GM23338 (cell line): Measurements from ENCODE around the gene MORC2. TPM values are rescaled to one million over a fixed set of nuclear protein-coding genes. Genes with fewer than 3 reads are reported as not detected.

Experiments
- ATAC-seq: fragments of 200-7000 bp; cut with Tn5 transposase; 3 replicates; pipeline ENCODE4 v1.9.1; 2020
- DNase-seq: peaks from one replicate; pipeline ENCODE4 v3.0.0-alpha.2; 2015; ENCODE audit warnings: low spot score
- H2AFZ ChIP-seq: fragments of 200-600 bp; sonication (generic); 2 replicates; pipeline ENCODE4 v1.8.0; 2016; ENCODE audit warnings: antibody characterized with exemption, mild to moderate bottlenecking, moderate library complexity
- H3F3A ChIP-seq: fragments of 200-600 bp; sonication (generic); replicated peaks from 2 replicates; pipeline ENCODE4 v1.8.0; 2017; ENCODE audit warnings: antibody characterized with exemption, mixed run types, low read depth
- H3K27ac ChIP-seq: fragments of 200-600 bp; sonication (generic); 2 replicates; pipeline ENCODE4 v1.6.1; 2016; ENCODE audit warnings: low read depth
- H3K27me3 ChIP-seq: fragments of 200-600 bp; sonication (generic); 2 replicates; pipeline ENCODE4 v1.8.0; 2016; ENCODE audit warnings: mild to moderate bottlenecking, mixed run types, moderate library complexity; ENCODE audit not compliant: insufficient read depth
- H3K36me3 ChIP-seq: fragments of 200-600 bp; sonication (generic); 2 replicates; pipeline ENCODE4 v1.8.0; 2016; ENCODE audit warnings: mild to moderate bottlenecking; ENCODE audit not compliant: insufficient read depth
- H3K4me1 ChIP-seq: fragments of 200-600 bp; sonication (generic); 2 replicates; pipeline ENCODE4 v1.8.0; 2016; ENCODE audit warnings: mild to moderate bottlenecking, moderate library complexity; ENCODE audit not compliant: insufficient read depth
- H3K4me2 ChIP-seq: fragments of 200-600 bp; sonication (generic); 2 replicates; pipeline ENCODE4 v1.7.1; 2017; ENCODE audit warnings: mixed run types
- H3K4me3 ChIP-seq: fragments of 200-600 bp; sonication (generic); 2 replicates; pipeline ENCODE4 v1.6.1; 2016; ENCODE audit warnings: mixed run types
- H3K79me2 ChIP-seq: fragments of 200-600 bp; sonication (generic); replicated peaks from 2 replicates; pipeline ENCODE4 v1.8.0; 2017; ENCODE audit warnings: mild to moderate bottlenecking; ENCODE audit not compliant: insufficient read depth
- H3K9me2 ChIP-seq: fragments of 200-600 bp; sonication (generic); 2 replicates; pipeline ENCODE4 v1.8.0; 2017; ENCODE audit not compliant: insufficient read depth
- H4K20me1 ChIP-seq: fragments of 200-600 bp; sonication (generic); replicated peaks from 2 replicates; pipeline ENCODE4 v1.8.0; 2017; ENCODE audit warnings: mild to moderate bottlenecking; ENCODE audit not compliant: insufficient read depth
- H3K27ac Mint-ChIP-seq: 2 replicates; pipeline ENCODE4 v1.8.0; 2020; ENCODE audit warnings: inconsistent platforms, mild to moderate bottlenecking, moderate library complexity, mixed read lengths
- H3K27me3 Mint-ChIP-seq: 3 replicates; pipeline ENCODE4 v1.8.0; 2022; ENCODE audit warnings: low read depth, mild to moderate bottlenecking, moderate library complexity, mixed read lengths, inconsistent platforms; ENCODE audit not compliant: insufficient read depth, poor library complexity
- H3K36me3 Mint-ChIP-seq: 3 replicates; pipeline ENCODE4 v1.8.0; 2021; ENCODE audit warnings: low read depth, mild to moderate bottlenecking, inconsistent platforms, moderate library complexity, mixed read lengths
- H3K4me1 Mint-ChIP-seq: 3 replicates; pipeline ENCODE4 v1.8.0; 2020; ENCODE audit warnings: mild to moderate bottlenecking, inconsistent platforms, mixed read lengths
- H3K4me3 Mint-ChIP-seq: 3 replicates; pipeline ENCODE4 v1.8.0; 2021; ENCODE audit warnings: moderate library complexity, mild to moderate bottlenecking, inconsistent platforms, mixed read lengths
- H3K9me3 Mint-ChIP-seq: 3 replicates; pipeline ENCODE4 v1.8.0; 2020; ENCODE audit warnings: moderate library complexity, mild to moderate bottlenecking, inconsistent platforms, mixed read lengths
- CREB1 ChIP-seq: fragments of 250-450 bp; sonication (Bioruptor Pico); IDR thresholded peaks from 2 replicates; pipeline ENCODE4 v1.5.0; 2020; ENCODE audit warnings: low read depth, mild to moderate bottlenecking, moderate library complexity
- ETS1 ChIP-seq: IDR thresholded peaks from 2 replicates; pipeline ENCODE4 v1.6.1; 2016; ENCODE audit warnings: antibody characterized with exemption
- EZH2 ChIP-seq: fragments of 200-600 bp; sonication (generic); IDR thresholded peaks from one replicate; pipeline ENCODE4 v1.8.0; 2017; ENCODE audit warnings: antibody characterized with exemption, mild to moderate bottlenecking, low read depth; ENCODE audit not compliant: unreplicated experiment
- EZH2phosphoT487 ChIP-seq: fragments of 200-600 bp; sonication (generic); IDR thresholded peaks from one replicate; pipeline ENCODE4 v1.8.1; 2018; ENCODE audit warnings: antibody characterized with exemption; ENCODE audit not compliant: unreplicated experiment
- NANOG ChIP-seq: IDR thresholded peaks from 2 replicates; pipeline ENCODE4 v1.6.1; 2016; ENCODE audit warnings: antibody characterized with exemption, borderline replicate concordance
- POLR2AphosphoS5 ChIP-seq: IDR thresholded peaks from 2 replicates; pipeline ENCODE4 v1.6.1; 2016; ENCODE audit warnings: antibody characterized with exemption, low read depth
- REST ChIP-seq: IDR thresholded peaks from one replicate; pipeline ENCODE4 v1.6.1; 2018; ENCODE audit warnings: antibody characterized with exemption; ENCODE audit not compliant: unreplicated experiment
- STAT1 ChIP-seq: IDR thresholded peaks from one replicate; pipeline ENCODE4 v1.6.1; 2016; ENCODE audit warnings: antibody characterized with exemption; ENCODE audit not compliant: unreplicated experiment
- ZNF114 ChIP-seq: fragments of 250-450 bp; sonication (Bioruptor Pico); IDR thresholded peaks from 2 replicates; pipeline ENCODE4 v1.5.0; 2020; ENCODE audit warnings: mild to moderate bottlenecking, moderate library complexity
- ZNF331 ChIP-seq: fragments of 250-450 bp; sonication (Bioruptor Pico); IDR thresholded peaks from 2 replicates; pipeline ENCODE4 v1.5.0; 2020; ENCODE audit warnings: low read depth, mild to moderate bottlenecking, moderate library complexity
- ZNF462 ChIP-seq: fragments of 250-450 bp; sonication (Bioruptor Pico); IDR thresholded peaks from 2 replicates; pipeline ENCODE4 v1.5.0; 2020; ENCODE audit warnings: mild to moderate bottlenecking, moderate library complexity
- polyA plus RNA-seq: library from polyadenylated mRNA; unstranded; fragments of >200 nt; fragmentation: Nextera tagmentation; extraction: Ambion mirVana; gene quantifications from 2 replicates; pipeline ENCODE4 v1.2.1, GENCODE V29; 2016
- total RNA-seq: library from RNA; depleted of rRNA; stranded (reverse); fragments of >200 nt; shearing (Covaris generic); gene quantifications from 2 replicates; pipeline ENCODE4 v1.2.3, GENCODE V29; 2014

MORC2 gene
- total and polyA plus RNA-seq, 2 experiments from 2014 or later: 33.1 to 63.8 TPM

- Histone ChIP-seq H2AFZ (no peak overlapping the region), H3K36me3 (peaks cover 56% of the 10 kb centered on the region), H3K79me2 (no peaks in the 10 kb centered on the region), H3K27ac (no peak overlapping the region), H3K4me3 (no peak overlapping the region), H3K9me2 (no peaks in the 10 kb centered on the region), H3K4me2 (no peak overlapping the region), H3K27me3 (no peaks in the 10 kb centered on the region), H3K4me1 (no peaks in the 10 kb centered on the region), H4K20me1 (peaks cover 5% of the 10 kb centered on the region), H3F3A (peaks cover 5% of the 10 kb centered on the region; the same call in 1 of the 2 replicates)
- DNase-seq: no peak
- Mint-ChIP-seq H3K27me3 (peaks cover 8% of the 10 kb centered on the region), H3K27ac (no peak overlapping the region), H3K4me3 (no peak overlapping the region), H3K4me1 (no peaks in the 10 kb centered on the region), H3K9me3 (no peaks in the 10 kb centered on the region), H3K36me3 (peaks cover 90% of the 10 kb centered on the region)
- no peak for ATAC-seq
- no peak for TF ChIP-seq CREB1
- no peak for TF ChIP-seq ETS1
- TF ChIP-seq EZH2phosphoT487: no peak
- no peak for TF ChIP-seq EZH2
These were observed 40.8 kb downstream of the MORC2 start for GRCh38 chr22:30927806-30928205.

DNA sequence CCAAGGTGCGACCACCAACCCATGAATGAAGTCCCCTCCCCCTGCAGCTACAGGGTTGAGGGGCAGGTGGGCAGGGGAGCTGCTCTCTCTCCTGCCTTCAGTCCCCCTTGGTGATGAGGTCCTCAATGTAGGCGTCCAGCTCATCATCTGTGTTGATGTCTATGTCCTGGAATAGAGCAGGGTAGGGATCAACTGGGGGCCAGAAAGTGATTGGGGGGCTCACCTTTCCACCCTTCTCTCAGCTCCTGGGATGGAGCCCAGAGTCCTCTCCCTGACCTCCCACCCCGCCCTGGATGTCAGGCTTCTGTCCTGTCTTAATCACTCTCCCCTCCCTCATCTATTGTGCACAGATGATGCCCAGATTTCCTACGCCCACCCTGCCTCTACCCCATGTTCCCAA, 41.9 kb downstream of the MORC2 start:
- Histone ChIP-seq H3K36me3 (peaks cover 48% of the 10 kb centered on the region), H4K20me1 (peaks cover 5% of the 10 kb centered on the region), H3K27ac (no peak overlapping the region), H3F3A (peaks cover 5% of the 10 kb centered on the region; the same call in 1 of the 2 replicates), H3K9me2 (no peaks in the 10 kb centered on the region), H3K79me2 (no peaks in the 10 kb centered on the region), H3K4me1 (no peaks in the 10 kb centered on the region), H3K4me2 (no peak overlapping the region), H2AFZ (no peak overlapping the region), H3K4me3 (no peak overlapping the region), H3K27me3 (no peaks in the 10 kb centered on the region)
- DNase-seq: no peak
- Mint-ChIP-seq H3K27me3 (peaks cover 11% of the 10 kb centered on the region), H3K4me1 (0 out of 3 replicates have a peak, but pooled peaks cover 2% of the 10 kb centered on the region), H3K27ac (no peak overlapping the region), H3K9me3 (no peaks in the 10 kb centered on the region), H3K36me3 (peaks cover 84% of the 10 kb centered on the region), H3K4me3 (no peak overlapping the region)
- no peak for ATAC-seq
- TF ChIP-seq STAT1: no peak
- no peak for TF ChIP-seq POLR2AphosphoS5
- no peak for TF ChIP-seq REST
- TF ChIP-seq ZNF331: no peak
- TF ChIP-seq ZNF462: no peak
- TF ChIP-seq ZNF114 (CRISPR knock-in tag): no peak
- TF ChIP-seq NANOG: no peak
